GM12878 (cell line): ENCODE data around the gene CWC25. TPM values are rescaled to one million over a fixed set of nuclear protein-coding genes. Genes with fewer than 3 reads are reported as not detected.

Experiments
- ATAC-seq: fragments of 200-7000 bp; cut with Tn5 transposase; 3 replicates; pipeline ENCODE4 v1.9.1; 2020; ENCODE audit warnings: mild to moderate bottlenecking, moderate library complexity
- BruUV-seq: library from RNA; stranded (reverse); fragments of 400-500 nt; replicated peaks from 2 replicates; lab custom pipeline; 2021; lab: Mats Ljungman, UMichigan
- CTCF ChIA-PET: fragments of 300-600 bp; sonication (Branson Sonifier 250); formaldehyde crosslinking; extraction: SDS; loops from one replicate; lab custom pipeline; 2021; ENCODE audit warnings: inconsistent platforms; lab: Yijun Ruan, JAX
- POLR2A ChIA-PET: fragments of 350-600 bp; formaldehyde crosslinking; extraction: SDS; loops from one replicate; lab custom pipeline; 2021; ENCODE audit warnings: inconsistent platforms; lab: Charles Lee
- RAD21 ChIA-PET: fragments of 300-600 bp; sonication (Branson Sonifier 250); formaldehyde crosslinking; loops from one replicate; lab custom pipeline; 2023; ENCODE audit warnings: antibody characterized with exemption; ENCODE audit not compliant: unreplicated experiment; lab: Charles Lee
- SMC1A ChIA-PET: fragments of 300-600 bp; sonication (Branson Sonifier 250); formaldehyde crosslinking; loops from one replicate; lab custom pipeline; 2023; ENCODE audit not compliant: unreplicated experiment, uncharacterized antibody; lab: Charles Lee
- DNase-seq: peaks from one replicate; pipeline ENCODE4 v3.0.0-alpha.2; 2011; ENCODE audit warnings: low read depth, low spot score
- FAIRE-seq: peaks from 3 replicates; lab custom pipeline; 2011; peaks lifted over from hg19 to GRCh38; lab: Jason Lieb, UNC
- H2AFZ ChIP-seq: 2 replicates; pipeline ENCODE4 v1.6.0; 2011; ENCODE audit warnings: low read depth, low read length, control low read depth; ENCODE audit not compliant: control insufficient read depth
- H3K27ac ChIP-seq: 2 replicates; pipeline ENCODE4 v1.5.1; 2011; ENCODE audit warnings: control low read depth; ENCODE audit not compliant: control insufficient read depth, insufficient read depth
- H3K27me3 ChIP-seq, 2 experiments: replicated peaks in 1 of 2; 2 replicates each; pipeline versions ENCODE4 v1.6.0 to v1.6.1; 2011; ENCODE audit warnings: low read length in 1 of 2; ENCODE audit not compliant: control insufficient read depth in 2 of 2, insufficient read depth in 2 of 2
- H3K36me3 ChIP-seq, 2 experiments: 2 replicates each; pipeline ENCODE4 v1.5.1; 2011; ENCODE audit warnings: low read length in 1 of 2; ENCODE audit not compliant: control insufficient read depth in 2 of 2, insufficient read depth in 2 of 2
- H3K4me1 ChIP-seq: 2 replicates; pipeline ENCODE4 v1.6.1; 2011; ENCODE audit warnings: mild to moderate bottlenecking, low read length, moderate library complexity, mixed read lengths; ENCODE audit not compliant: control insufficient read depth, insufficient read depth
- H3K4me2 ChIP-seq: 2 replicates; pipeline ENCODE4 v1.6.0; 2011; ENCODE audit warnings: control low read depth; ENCODE audit not compliant: control insufficient read depth, insufficient read depth
- H3K4me3 ChIP-seq: fragments of 200-600 bp; sonication (generic); 2 replicates; pipeline ENCODE4 v1.5.1; 2016
- H3K79me2 ChIP-seq: 2 replicates; pipeline ENCODE4 v1.6.0; 2011; ENCODE audit warnings: low read length; ENCODE audit not compliant: control insufficient read depth, insufficient read depth
- H3K9ac ChIP-seq: 2 replicates; pipeline ENCODE4 v1.8.0; 2011; ENCODE audit warnings: low read length, control low read depth, mixed read lengths; ENCODE audit not compliant: control insufficient read depth, insufficient read depth
- H3K9me3 ChIP-seq: replicated peaks from 3 replicates; pipeline ENCODE4 v1.5.1; 2011; ENCODE audit warnings: mild to moderate bottlenecking, low read length; ENCODE audit not compliant: control insufficient read depth, insufficient read depth
- H4K20me1 ChIP-seq: 2 replicates; pipeline ENCODE4 v1.6.0; 2011; ENCODE audit not compliant: control insufficient read depth, insufficient read depth
- BHLHE40 ChIP-seq, 2 experiments: fragments of 450-650 bp in 1 of 2; IDR thresholded peaks; 2 replicates each; pipeline ENCODE4 v1.6.1; 2011 to 2017; ENCODE audit warnings: low read depth in 2 of 2, borderline replicate concordance in 1 of 2, improper control_type of control experiment in 1 of 2, low read length in 1 of 2, mild to moderate bottlenecking in 1 of 2
- CEBPB ChIP-seq, 2 experiments: fragments of 150-350 bp in 1 of 2; IDR thresholded peaks; 2 replicates each; pipeline ENCODE4 v1.6.1; 2012 to 2014; ENCODE audit warnings: low read depth in 2 of 2, low read length in 2 of 2, borderline replicate concordance in 1 of 2, inconsistent platforms in 1 of 2
- DPF2 ChIP-seq: fragments of 450-650 bp; IDR thresholded peaks from 2 replicates; pipeline ENCODE4 v1.6.1; 2017; ENCODE audit warnings: mild to moderate bottlenecking
- FOXK2 ChIP-seq: fragments of 450-650 bp; IDR thresholded peaks from 2 replicates; pipeline ENCODE4 v1.6.1; 2017; ENCODE audit warnings: mild to moderate bottlenecking, moderate library complexity
- HDAC6 ChIP-seq: fragments of 200-600 bp; sonication (generic); IDR thresholded peaks from one replicate; pipeline ENCODE4 v1.8.0; 2017; ENCODE audit warnings: antibody characterized with exemption; ENCODE audit not compliant: unreplicated experiment
- HDGF ChIP-seq: fragments of 450-650 bp; IDR thresholded peaks from 2 replicates; pipeline ENCODE4 v1.6.1; 2016; ENCODE audit warnings: antibody characterized with exemption
- IKZF2 ChIP-seq, 2 experiments: fragments of 450-650 bp; IDR thresholded peaks; 2 replicates each; pipeline ENCODE4 v1.6.1; 2017; ENCODE audit warnings: mild to moderate bottlenecking in 2 of 2, moderate library complexity in 2 of 2
- IRF4 ChIP-seq: IDR thresholded peaks from 2 replicates; pipeline ENCODE4 v1.6.1; 2011; ENCODE audit warnings: low read depth, low read length
- IRF5 ChIP-seq: fragments of 450-650 bp; IDR thresholded peaks from 2 replicates; pipeline ENCODE4 v1.6.1; 2017; ENCODE audit warnings: borderline replicate concordance
- LARP7 ChIP-seq: fragments of 450-650 bp; IDR thresholded peaks from 2 replicates; pipeline ENCODE4 v1.6.1; 2017; ENCODE audit warnings: mild to moderate bottlenecking
- MXI1 ChIP-seq: fragments of 150-350 bp; IDR thresholded peaks from 2 replicates; pipeline ENCODE4 v1.6.1; 2011; ENCODE audit warnings: low read depth, mild to moderate bottlenecking, inconsistent platforms, low read length, improper control_type of control experiment
- NBN ChIP-seq: fragments of 450-650 bp; IDR thresholded peaks from 2 replicates; pipeline ENCODE4 v1.6.1; 2016
- NR2C1 ChIP-seq: fragments of 450-650 bp; IDR thresholded peaks from 2 replicates; pipeline ENCODE4 v1.6.1; 2017; ENCODE audit warnings: antibody characterized with exemption, mild to moderate bottlenecking, moderate library complexity
- POLR2AphosphoS2 ChIP-seq: IDR thresholded peaks from 2 replicates; pipeline ENCODE4 v1.6.1; 2011; ENCODE audit warnings: low read depth, mild to moderate bottlenecking, low read length, improper control_type of control experiment, moderate library complexity
- RAD51 ChIP-seq: fragments of 450-650 bp; IDR thresholded peaks from 2 replicates; pipeline ENCODE4 v1.6.1; 2016; ENCODE audit warnings: moderate library complexity, mild to moderate bottlenecking, inconsistent platforms
- RB1 ChIP-seq: fragments of 450-650 bp; formaldehyde crosslinking; IDR thresholded peaks from 2 replicates; pipeline ENCODE4 v1.6.1; 2017; ENCODE audit warnings: mild to moderate bottlenecking, borderline replicate concordance
- RELB ChIP-seq: fragments of 450-650 bp; IDR thresholded peaks from 2 replicates; pipeline ENCODE4 v1.6.1; 2017; ENCODE audit warnings: low read depth, mild to moderate bottlenecking, moderate library complexity
- YY1 ChIP-seq: IDR thresholded peaks from 2 replicates; pipeline ENCODE4 v1.6.1; 2011; ENCODE audit warnings: low read depth, mild to moderate bottlenecking, low read length
- WGBS: methylation state at CpG from one replicate; pipeline ENCODE4 v1.1.6; 2016; ENCODE audit warnings: low lambda C conversion rate; ENCODE audit not compliant: insufficient replicate concordance, insufficient coverage; ENCODE audit errors: missing lambda C conversion rate; 5-methylcytosine and 5-hydroxymethylcytosine counted together
- in situ Hi-C: fragments of 300-500 bp; cut with MboI; formaldehyde crosslinking; loops from 9 replicates; pipeline ENCODE4 v1.14.3; 2018; ENCODE audit warnings: mixed read lengths
- intact Hi-C: fragments of 100-400 bp; cut with micrococcal nuclease; formaldehyde crosslinking; loops from one replicate; pipeline ENCODE4 v1.14.2; 2022; ENCODE audit not compliant: unreplicated experiment
- polyA plus RNA-seq, 11 experiments: library from polyadenylated mRNA; depleted of rRNA in 4 of 11; unstranded in 6 of 11; stranded (reverse) in 5 of 11; fragments of >200 nt; fragmentation: Nextera tagmentation in 4 of 11; fragmentation: Illumina TruSeq in 1 of 11; extraction: Ambion mirVana in 4 of 11; extraction: Trizol in 1 of 11; gene quantifications; 1 replicate in 1 of 11; 2 replicates in 10 of 11; pipeline versions ENCODE4 v1.2.1 to v1.2.3, GENCODE V29; 2011 to 2016; ENCODE audit warnings: inconsistent platforms in 2 of 11, missing spikeins in 2 of 11, low read depth in 1 of 11
- total RNA-seq, 4 experiments: library from RNA; depleted of rRNA in 3 of 4; stranded (reverse); fragments of >200 nt in 3 of 4; fragmentation: Illumina TruSeq in 1 of 4; extraction: Trizol in 1 of 4; gene quantifications; 2 replicates each; pipeline versions ENCODE4 v1.2.1 to v1.2.3, GENCODE V29; 2013 to 2021

Gene CWC25
- total and polyA plus RNA-seq, 10 of the 15 experiments (the other 5 are each of a cell fraction or from before 2014, with no cell fraction given) = 14.7 to 29.7 (median 22.9) TPM

- peak; percentile 36; the same call in 1 of the 2 replicates for TF ChIP-seq FOXK2
- peak; percentile 54 to 65; a peak in 3 of 4 replicates for TF ChIP-seq IKZF2 (IDR thresholded peaks at IDR 0.05)
Observed at GRCh38 chr17:38870259-38871165, 45.4 kb upstream of the CWC25 start (continued).

GRCh38 chr17:38869526-38870258 is 44.6 kb upstream of the CWC25 start, which contains the start of gene LASP1:
Gene LASP1, plus strand, starts transcription at chr17:38870058. Its CDS starts 132 bp downstream, at chr17:38870190.
- DNase-seq (peak; percentile 55), FAIRE-seq (no peak), ATAC-seq (peak; percentile 76)
- Histone ChIP-seq H3K9me3 (no peaks in the 10 kb centered on the region), H3K36me3 (peaks cover 0 to 9% of the 10 kb centered on the region in 2 experiments; a peak in 1 of 4 replicates), H3K27ac (peak within 1 kb of the TSS; percentile 98), H3K9ac (peak within 1 kb of the TSS; percentile 93), H3K4me3 (peak within 1 kb of the TSS; percentile 99), H2AFZ (peak within 1 kb of the TSS; percentile 89), H3K4me1 (peaks cover 19% of the 10 kb centered on the region), H4K20me1 (peaks cover 10% of the 10 kb centered on the region; the same call in 1 of the 2 replicates), H3K79me2 (peaks cover 47% of the 10 kb centered on the region), H3K27me3 (no peaks in the 10 kb centered on the region), H3K4me2 (peak within 1 kb of the TSS; percentile 83)
- intact Hi-C loops (loop anchor here (2.0 to 10.0 kb wide), 5 partner anchors 17 to 283 kb away; partner anchors contain the start of genes EPOP, PLXDC1, PSMB3 and RPL23), in situ Hi-C loops (no loop called here)
- CTCF ChIA-PET = interaction anchor here (0.7 to 5.4 kb wide), 13 partner anchors 11 to 329 kb away, joined by 3 to 27 read pairs (median 5); partner anchors contain the start of genes EPOP and RPL23
- POLR2A ChIA-PET = interaction anchor here (0.6 to 6.3 kb wide), 13 partner anchors 16 to 1130 kb away, joined by 3 to 61 read pairs (median 4); partner anchors contain the start of genes CWC25, MLLT6, PSMB3 and RPL23
- 2% methylated on average over 42 of the region's 73 CpGs for WGBS
- RAD21 ChIA-PET = interaction anchor here (0.7 to 4.9 kb wide), 11 partner anchors 10 to 284 kb away, joined by 3 to 37 read pairs (median 4); partner anchors contain the start of gene RPL23
- SMC1A ChIA-PET = interaction anchor here (0.6 to 4.7 kb wide), 11 partner anchors 11 to 284 kb away, joined by 3 to 23 read pairs (median 4); partner anchors contain the start of genes CWC25 and RPL23
- BruUV-seq = no TSS peak
- TF ChIP-seq HDAC6 = peak; percentile 53
- TF ChIP-seq DPF2 = peak; percentile 46
- peak; percentile 65 for TF ChIP-seq MXI1
- peak; percentile 62 for TF ChIP-seq NBN
- TF ChIP-seq IRF4 = no peak
- peak; percentile 4 for TF ChIP-seq YY1
- peak; percentile 20; the same call in 1 of the 2 replicates for TF ChIP-seq HDGF
- TF ChIP-seq POLR2AphosphoS2 = peak; percentile 96
- peak in 1 of 2 experiments; percentile 75; a peak in 2 of 4 replicates for TF ChIP-seq BHLHE40 (IDR thresholded peaks at IDR 0.05; ENCODE audit: borderline replicate concordance in 1 of 2, low read depth in 2 of 2, low read length in 1 of 2)
- no peak for TF ChIP-seq RAD51
- TF ChIP-seq LARP7 = peak; percentile 82; the same call in 1 of the 2 replicates
- no peak for TF ChIP-seq NR2C1
- no peak for TF ChIP-seq RELB
- no peak for TF ChIP-seq CEBPB (IDR thresholded peaks at IDR 0.05; ENCODE audit: borderline replicate concordance in 1 of 2, low read depth in 2 of 2, low read length in 2 of 2)
- no peak for TF ChIP-seq IRF5
- 0 out of 2 replicates have a peak, but pooled peaks have one; percentile 2 for TF ChIP-seq RB1
